Measurements from ENCODE around the gene ENGASE.

ENGASE gene

DNA sequence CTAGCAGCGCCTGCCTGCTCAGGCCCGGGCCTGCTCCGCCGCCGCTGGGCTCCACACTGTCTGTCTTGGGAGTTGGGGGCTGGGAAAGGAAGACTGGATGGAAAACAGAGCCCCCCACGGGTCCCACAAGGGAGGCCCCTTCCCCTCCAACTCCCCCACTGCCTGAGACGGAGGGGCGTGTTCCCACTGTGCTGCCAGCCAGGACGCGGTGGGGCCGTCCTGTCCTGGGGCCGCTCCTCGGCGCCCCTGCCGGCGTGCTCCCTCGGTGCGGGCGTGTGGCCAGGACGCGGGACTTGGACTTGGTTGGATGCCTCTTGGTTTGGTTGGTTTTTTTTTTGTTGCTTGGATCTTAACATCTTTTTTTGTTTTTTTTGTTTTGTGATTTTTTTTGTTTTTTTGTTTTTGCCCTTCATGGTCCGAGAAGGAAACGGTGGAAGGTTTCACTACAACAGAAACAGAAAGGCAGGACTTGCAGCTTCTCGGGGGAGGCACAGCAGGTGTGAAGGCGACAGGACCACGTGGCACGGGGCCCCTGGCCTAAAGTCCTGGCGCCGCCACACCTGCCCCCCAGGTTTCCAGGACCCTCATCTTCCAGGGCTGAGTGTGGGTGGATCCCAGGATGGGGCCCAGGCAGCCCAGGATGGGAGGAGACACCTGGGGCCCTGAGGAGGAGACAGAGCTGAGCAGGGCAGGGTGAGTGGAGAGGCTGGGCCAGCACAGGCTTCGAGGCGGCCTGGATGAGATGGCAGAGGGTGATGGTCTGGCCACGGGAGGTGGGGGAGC, 16.0 kb downstream of the ENGASE start:
- Histone ChIP-seq H3K4me1 (ENCODE audit: insufficient read depth, low read length, poor library complexity, severe bottlenecking) (no peaks in the 10 kb centered on the region), H3K9ac (ENCODE audit: low read depth, low read length, poor library complexity, severe bottlenecking) (no peak overlapping the region), H3K4me3 (ENCODE audit: low read length, poor library complexity, severe bottlenecking) (no peak overlapping the region), H3K79me2 (ENCODE audit: insufficient read depth, low read length) (no peaks in the 10 kb centered on the region), H4K20me1 (ENCODE audit: insufficient read depth, low read length, poor library complexity, severe bottlenecking) (no peaks in the 10 kb centered on the region), H3F3A (ENCODE audit: low read depth) (no peaks in the 10 kb centered on the region), H2AFZ (ENCODE audit: low read length) (no peak overlapping the region), H3K36me3 (ENCODE audit: insufficient read depth, low read length) (no peaks in the 10 kb centered on the region), H3K27me3 (ENCODE audit: insufficient read depth, low read length, poor library complexity, severe bottlenecking) (no peaks in the 10 kb centered on the region), H3K9me2 (replicated peaks; ENCODE audit: low read depth, low read length) (no peaks in the 10 kb centered on the region), H3K9me3 (ENCODE audit: insufficient read depth, low read depth, low read length) (no peaks in the 10 kb centered on the region), H3K4me2 (ENCODE audit: low read depth, low read length, poor library complexity, severe bottlenecking) (no peak overlapping the region)
- TF ChIP-seq EZH2phosphoT487 (IDR thresholded peaks at IDR 0.05; ENCODE audit: borderline replicate concordance) (no peak), CTCF (conservative IDR thresholded peaks at IDR 0.05; ENCODE audit: low read length) (no peak)

GRCh38 chr17:79091226-79091670, 16.6 kb downstream of the ENGASE start:
- Histone ChIP-seq H3K4me2 (ENCODE audit: low read depth, low read length, poor library complexity, severe bottlenecking) (no peak overlapping the region), H3K4me1 (ENCODE audit: insufficient read depth, low read length, poor library complexity, severe bottlenecking) (no peaks in the 10 kb centered on the region), H3K4me3 (ENCODE audit: low read length, poor library complexity, severe bottlenecking) (no peak overlapping the region), H3K79me2 (ENCODE audit: insufficient read depth, low read length) (no peaks in the 10 kb centered on the region), H4K20me1 (ENCODE audit: insufficient read depth, low read length, poor library complexity, severe bottlenecking) (no peaks in the 10 kb centered on the region), H3K9me2 (replicated peaks; ENCODE audit: low read depth, low read length) (no peaks in the 10 kb centered on the region), H3F3A (ENCODE audit: low read depth) (no peaks in the 10 kb centered on the region), H2AFZ (ENCODE audit: low read length) (no peak overlapping the region), H3K36me3 (ENCODE audit: insufficient read depth, low read length) (no peaks in the 10 kb centered on the region), H3K9ac (ENCODE audit: low read depth, low read length, poor library complexity, severe bottlenecking) (no peak overlapping the region), H3K9me3 (ENCODE audit: insufficient read depth, low read depth, low read length) (no peaks in the 10 kb centered on the region), H3K27me3 (ENCODE audit: insufficient read depth, low read length, poor library complexity, severe bottlenecking) (no peaks in the 10 kb centered on the region)
- TF ChIP-seq CTCF (conservative IDR thresholded peaks at IDR 0.05; ENCODE audit: low read length) (no peak), EZH2phosphoT487 (IDR thresholded peaks at IDR 0.05; ENCODE audit: borderline replicate concordance) (no peak)

- Histone ChIP-seq H3K4me1 (ENCODE audit: insufficient read depth, low read length, poor library complexity, severe bottlenecking) (no peaks in the 10 kb centered on the region), H2AFZ (ENCODE audit: low read length) (no peak overlapping the region), H3K4me3 (ENCODE audit: low read length, poor library complexity, severe bottlenecking) (no peak overlapping the region), H3K9me3 (ENCODE audit: insufficient read depth, low read depth, low read length) (no peaks in the 10 kb centered on the region), H4K20me1 (ENCODE audit: insufficient read depth, low read length, poor library complexity, severe bottlenecking) (no peaks in the 10 kb centered on the region), H3K4me2 (ENCODE audit: low read depth, low read length, poor library complexity, severe bottlenecking) (no peak overlapping the region), H3K79me2 (ENCODE audit: insufficient read depth, low read length) (no peaks in the 10 kb centered on the region), H3F3A (ENCODE audit: low read depth) (no peaks in the 10 kb centered on the region), H3K9me2 (replicated peaks; ENCODE audit: low read depth, low read length) (no peaks in the 10 kb centered on the region), H3K36me3 (ENCODE audit: insufficient read depth, low read length) (no peaks in the 10 kb centered on the region), H3K27me3 (ENCODE audit: insufficient read depth, low read length, poor library complexity, severe bottlenecking) (no peaks in the 10 kb centered on the region), H3K9ac (ENCODE audit: low read depth, low read length, poor library complexity, severe bottlenecking) (no peak overlapping the region)
- TF ChIP-seq EZH2phosphoT487 (IDR thresholded peaks at IDR 0.05; ENCODE audit: borderline replicate concordance), result no peak
- no peak for TF ChIP-seq CTCF (conservative IDR thresholded peaks at IDR 0.05; ENCODE audit: low read length)
Measured at GRCh38 chr17:79092567-79092966, 17.9 kb downstream of the ENGASE start.
